PC-3 (cell line): Measurements from ENCODE around the gene MAP3K20.

Experiments
- CTCF ChIP-seq: fragments of 300-600 bp; sonication (generic); conservative IDR thresholded peaks from 2 replicates; pipeline ENCODE4 v1.5.1; 2017; ENCODE audit warnings: antibody characterized with exemption, low read depth, mild to moderate bottlenecking, low read length
- EZH2 ChIP-seq: fragments of 300-600 bp; sonication (generic); IDR thresholded peaks from one replicate; pipeline ENCODE4 v1.6.1; 2017; ENCODE audit warnings: antibody characterized with exemption, mild to moderate bottlenecking, low read length; ENCODE audit not compliant: unreplicated experiment

GRCh38 chr2:173232956-173233744, 157.5 kb downstream of the MAP3K20 start:
- no peak for TF ChIP-seq CTCF
- no peak for TF ChIP-seq EZH2
